ENCODE data around the gene RAPGEF2.
A peak's percentile ranks its signal among the peaks of the same experiment; 100 is the strongest.

The RAPGEF2 gene

GRCh38 chr4:159395693-159396092 is 292.8 kb downstream of the RAPGEF2 start:
- Histone ChIP-seq H3K9me3 (0 out of 2 replicates have a peak, but pooled peaks cover 11% of the 10 kb centered on the region), H3K36me3 (no peaks in the 10 kb centered on the region), H4K20me1 (no peaks in the 10 kb centered on the region), H3K4me1 (peaks cover 6% of the 10 kb centered on the region), H3K9ac (no peak overlapping the region), H3K4me3 (no peak overlapping the region), H3K4me2 (no peak overlapping the region), H3K27me3 (no peaks in the 10 kb centered on the region), H3K27ac (no peak overlapping the region)
- TF ChIP-seq Cebpa-rat (IDR thresholded peaks at IDR 0.05) = no peak

- no peak overlapping the region for H3K9ac ChIP-seq
Observed at GRCh38 chr4:159396151-159396550, 293.3 kb downstream of the RAPGEF2 start.

GRCh38 chr4:159398236-159398638 is 295.4 kb downstream of the RAPGEF2 start:
- H3K9me3 ChIP-seq = 0 out of 2 replicates have a peak, but pooled peaks cover 11% of the 10 kb centered on the region

More at GRCh38 chr4:159396151-159396550, 293.3 kb downstream of the RAPGEF2 start:
- Histone ChIP-seq H3K4me2 (no peak overlapping the region), H3K9me3 (0 out of 2 replicates have a peak, but pooled peaks cover 11% of the 10 kb centered on the region), H3K36me3 (no peaks in the 10 kb centered on the region), H3K4me3 (no peak overlapping the region), H3K4me1 (peaks cover 11% of the 10 kb centered on the region), H3K27me3 (no peaks in the 10 kb centered on the region), H3K27ac (no peak overlapping the region), H4K20me1 (no peaks in the 10 kb centered on the region)
- no peak for TF ChIP-seq Cebpa-rat (IDR thresholded peaks at IDR 0.05)

GRCh38 chr4:159400558-159401225 is 297.8 kb downstream of the RAPGEF2 start:
- Histone ChIP-seq H3K4me2 (peak overlapping the region; percentile 39), H3K4me3 (no peak overlapping the region), H3K9me3 (0 out of 2 replicates have a peak, but pooled peaks cover 9% of the 10 kb centered on the region), H3K9ac (no peak overlapping the region), H4K20me1 (no peaks in the 10 kb centered on the region), H3K4me1 (peaks cover 18% of the 10 kb centered on the region), H3K36me3 (no peaks in the 10 kb centered on the region), H3K27me3 (no peaks in the 10 kb centered on the region), H3K27ac (no peak overlapping the region)
- no peak for TF ChIP-seq Cebpa-rat (IDR thresholded peaks at IDR 0.05)

More at GRCh38 chr4:159398236-159398638, 295.4 kb downstream of the RAPGEF2 start:
- Histone ChIP-seq H3K27me3 (no peaks in the 10 kb centered on the region), H4K20me1 (no peaks in the 10 kb centered on the region), H3K9ac (no peak overlapping the region), H3K4me2 (no peak overlapping the region), H3K27ac (no peak overlapping the region), H3K36me3 (no peaks in the 10 kb centered on the region), H3K4me1 (peaks cover 18% of the 10 kb centered on the region), H3K4me3 (no peak overlapping the region)
- TF ChIP-seq Cebpa-rat (IDR thresholded peaks at IDR 0.05) = no peak

GRCh38 chr4:159401226-159401712 is 298.4 kb downstream of the RAPGEF2 start:
- peak overlapping the region; percentile 39 for H3K4me2 ChIP-seq
- H3K4me3 ChIP-seq = no peak overlapping the region

GRCh38 chr4:159401791-159402380 is 299.0 kb downstream of the RAPGEF2 start:
- no peak for TF ChIP-seq Cebpa-rat (IDR thresholded peaks at IDR 0.05)
- Histone ChIP-seq H3K36me3 (no peaks in the 10 kb centered on the region), H3K27ac (no peak overlapping the region), H3K4me1 (peaks cover 18% of the 10 kb centered on the region), H4K20me1 (no peaks in the 10 kb centered on the region), H3K4me2 (peak overlapping the region; percentile 39), H3K27me3 (no peaks in the 10 kb centered on the region), H3K9ac (no peak overlapping the region), H3K4me3 (no peak overlapping the region), H3K9me3 (no peaks in the 10 kb centered on the region)

More at GRCh38 chr4:159401226-159401712, 298.4 kb downstream of the RAPGEF2 start:
- Histone ChIP-seq H3K36me3 (no peaks in the 10 kb centered on the region), H3K27me3 (no peaks in the 10 kb centered on the region), H3K4me1 (peaks cover 18% of the 10 kb centered on the region), H4K20me1 (no peaks in the 10 kb centered on the region), H3K27ac (no peak overlapping the region), H3K9ac (no peak overlapping the region), H3K9me3 (0 out of 2 replicates have a peak, but pooled peaks cover 3% of the 10 kb centered on the region)
- TF ChIP-seq Cebpa-rat (IDR thresholded peaks at IDR 0.05) = no peak

Data from BLaER1 (cell line).